Spleen (tissue), 11 donors: ENCODE measurements around the gene RIN2. TPM values are rescaled to one million over a fixed set of nuclear protein-coding genes. Genes with fewer than 3 reads are reported as not detected.

Experiments
- DNase-seq: peaks from one replicate; pipeline ENCODE4 v3.0.0-alpha.2; 2020
- H3K27ac ChIP-seq, 8 donors: fragments of 200-600 bp; sonication (generic) in 7 of 8; 1 replicate in 4 of 8; 2 replicates in 4 of 8; pipeline versions ENCODE4 v1.5.0 to v1.8.0; 2016 to 2021; ENCODE audit warnings: inconsistent platforms in 4 of 8, mild to moderate bottlenecking in 4 of 8, moderate library complexity in 1 of 8
- H3K27me3 ChIP-seq, 7 donors: fragments of 200-600 bp; sonication (generic) in 6 of 7; replicated peaks in 1 of 7; 1 replicate in 4 of 7; 2 replicates in 3 of 7; pipeline versions ENCODE4 v1.5.0 to v1.8.0; 2016 to 2021; ENCODE audit warnings: inconsistent platforms in 3 of 7, mild to moderate bottlenecking in 1 of 7
- H3K36me3 ChIP-seq, 6 donors: fragments of 200-600 bp; sonication (generic) in 5 of 6; 1 replicate in 4 of 6; 2 replicates in 2 of 6; pipeline versions ENCODE4 v1.5.0 to v1.8.0; 2016 to 2021; ENCODE audit warnings: inconsistent platforms in 2 of 6
- H3K4me1 ChIP-seq, 6 donors: fragments of 200-600 bp; sonication (generic) in 5 of 6; 1 replicate in 3 of 6; 2 replicates in 3 of 6; pipeline versions ENCODE4 v1.5.0 to v1.8.0; 2016 to 2021; ENCODE audit warnings: inconsistent platforms in 3 of 6
- H3K4me3 ChIP-seq, 8 donors: fragments of 200-600 bp; sonication (generic) in 7 of 8; 1 replicate in 4 of 8; 2 replicates in 4 of 8; pipeline versions ENCODE4 v1.5.0 to v1.8.0; 2016 to 2021; ENCODE audit warnings: inconsistent platforms in 4 of 8, mild to moderate bottlenecking in 4 of 8, moderate library complexity in 2 of 8
- H3K9me3 ChIP-seq, 8 donors: fragments of 200-600 bp; sonication (generic) in 7 of 8; 1 replicate in 4 of 8; 2 replicates in 4 of 8; pipeline versions ENCODE4 v1.5.0 to v1.8.0; 2016 to 2021; ENCODE audit warnings: inconsistent platforms in 4 of 8
- CTCF ChIP-seq, 11 experiments: fragments of 200-600 bp in 7 of 11; fragments of 450-650 bp in 4 of 11; sonication (generic) in 4 of 11; IDR thresholded peaks in 8 of 11; conservative IDR thresholded peaks in 3 of 11; 1 replicate in 7 of 11; 2 replicates in 4 of 11; pipeline versions ENCODE4 v1.4.0 to v1.8.0; 2016 to 2021; ENCODE audit warnings: antibody characterized with exemption in 11 of 11, inconsistent platforms in 4 of 11, mild to moderate bottlenecking in 1 of 11
- POLR2A ChIP-seq, 3 donors: fragments of 450-650 bp; IDR thresholded peaks; one replicate each; pipeline ENCODE4 v1.5.1; 2017; ENCODE audit warnings: antibody characterized with exemption in 3 of 3, mild to moderate bottlenecking in 1 of 3
- POLR2AphosphoS5 ChIP-seq, 3 donors: sonication (generic); formaldehyde crosslinking; IDR thresholded peaks; one replicate each; pipeline ENCODE4 v1.5.1; 2017; ENCODE audit warnings: antibody characterized with exemption in 3 of 3
- WGBS, 5 donors: extraction: QIAGEN DNeasy Blood & Tissue Kit in 3 of 5; methylation state at CpG; one replicate each; pipeline versions ENCODE4 v1.1.5 to v1.1.7; 2013 to 2018; 5-methylcytosine and 5-hydroxymethylcytosine counted together
- intact Hi-C: fragments of 100-400 bp; cut with DNase I; formaldehyde crosslinking; loops from one replicate; pipeline ENCODE4 v1.15.0; 2023; ENCODE audit warnings: low total_unique reads
- polyA plus RNA-seq, 3 donors: library from polyadenylated mRNA; stranded (reverse); fragments of 200-250 nt; gene quantifications; one replicate each; pipeline ENCODE4 v1.2.1, GENCODE V29; 2013
- total RNA-seq, 7 donors: library from RNA; depleted of rRNA in 3 of 7; stranded (reverse); fragments of >200 nt in 3 of 7; fragmentation: NEBNext Ultra II Directional in 4 of 7; extraction: Animal tissue kit (Norgen Biotek cat#: 25700) in 4 of 7; gene quantifications; one replicate each; pipeline versions ENCODE4 v1.1.0 to v1.2.1, GENCODE V29; 2016 to 2021
- donor health status: healthy with polysubstance abuse.
- donor health status: DM: no; HTN: no; CAD: no; lungs with moderate emphysema.
- donor health status: DM: no; HTN: no; CAD: no.
- donor health status: Bipolar disorder and iron deficiency.
- donor health status: healthy.
- donor health status: DM: no; HTN: no; CAD: no.
- donor health status: DM: yes; HTN: yes; CAD: no.

Gene RIN2
- total and polyA plus RNA-seq, 10 donors = 4.8 to 135 (median 64.0) TPM

- Histone ChIP-seq H3K4me1 (no peaks in the 10 kb centered on the region), H3K36me3 (no peaks in the 10 kb centered on the region), H3K27ac (no peak overlapping the region), H3K9me3 (peaks cover 0 to 12% (median 4%) of the 10 kb centered on the region in 8 donors), H3K4me3 (no peak overlapping the region), H3K27me3 (peaks cover 0 to 3% (median 0%) of the 10 kb centered on the region in 7 donors)
- WGBS, 5 donors = 75 to 88% (median 78%) methylated on average over 9 of the region's 9 CpGs
- TF ChIP-seq CTCF (IDR thresholded peaks at IDR 0.05 in 8 of 11, conservative IDR thresholded peaks at IDR 0.05 in 3 of 11) (no peak), POLR2A (IDR thresholded peaks at IDR 0.05) (no peak), POLR2AphosphoS5 (IDR thresholded peaks at IDR 0.05) (no peak)
- intact Hi-C loops = no loop called here
- DNase-seq = no peak
Measured at GRCh38 chr20:19742974-19743639, 15.0 kb upstream of the RIN2 start.

GRCh38 chr20:19743640-19743995, 14.4 kb upstream of the RIN2 start:
- intact Hi-C loops = no loop called here
- no peak overlapping the region for H3K27ac ChIP-seq
- 0 to 17% (median 9%) methylated on average over 1 of the region's 1 CpG for WGBS, 5 donors

GRCh38 chr20:19745106-19745505, 13.0 kb upstream of the RIN2 start:
- 87 to 95% (median 94%) methylated on average over 3 of the region's 3 CpGs for WGBS, 5 donors

More at GRCh38 chr20:19743640-19743995, 14.4 kb upstream of the RIN2 start:
- Histone ChIP-seq H3K4me1 (no peaks in the 10 kb centered on the region), H3K27me3 (peaks cover 0 to 3% (median 0%) of the 10 kb centered on the region in 7 donors), H3K9me3 (peaks cover 0 to 12% (median 4%) of the 10 kb centered on the region in 8 donors), H3K36me3 (no peaks in the 10 kb centered on the region), H3K4me3 (no peak overlapping the region)
- no peak for DNase-seq
- TF ChIP-seq CTCF (IDR thresholded peaks at IDR 0.05 in 8 of 11, conservative IDR thresholded peaks at IDR 0.05 in 3 of 11) (no peak), POLR2A (IDR thresholded peaks at IDR 0.05) (no peak), POLR2AphosphoS5 (IDR thresholded peaks at IDR 0.05) (no peak)

More at GRCh38 chr20:19745106-19745505, 13.0 kb upstream of the RIN2 start:
- H3K4me3 ChIP-seq = no peak overlapping the region
- DNase-seq = no peak
- H3K36me3 ChIP-seq = no peaks in the 10 kb centered on the region
- intact Hi-C loops = no loop called here
- peaks cover 0 to 12% (median 4%) of the 10 kb centered on the region in 8 donors for H3K9me3 ChIP-seq
- no peak for TF ChIP-seq POLR2A (IDR thresholded peaks at IDR 0.05)
- TF ChIP-seq CTCF (IDR thresholded peaks at IDR 0.05 in 8 of 11, conservative IDR thresholded peaks at IDR 0.05 in 3 of 11) = no peak
- TF ChIP-seq POLR2AphosphoS5 (IDR thresholded peaks at IDR 0.05) = no peak
- no peak overlapping the region for H3K27ac ChIP-seq
- H3K4me1 ChIP-seq = no peaks in the 10 kb centered on the region
- H3K27me3 ChIP-seq = no peaks in the 10 kb centered on the region
